ENCODE data around the gene DTWD1. TPM values are rescaled to one million over a fixed set of nuclear protein-coding genes. Genes with fewer than 3 reads are reported as not detected.

The DTWD1 gene
- total RNA-seq, 2 donors from 2014 or later = 39.6 to 40.4 TPM

DNA sequence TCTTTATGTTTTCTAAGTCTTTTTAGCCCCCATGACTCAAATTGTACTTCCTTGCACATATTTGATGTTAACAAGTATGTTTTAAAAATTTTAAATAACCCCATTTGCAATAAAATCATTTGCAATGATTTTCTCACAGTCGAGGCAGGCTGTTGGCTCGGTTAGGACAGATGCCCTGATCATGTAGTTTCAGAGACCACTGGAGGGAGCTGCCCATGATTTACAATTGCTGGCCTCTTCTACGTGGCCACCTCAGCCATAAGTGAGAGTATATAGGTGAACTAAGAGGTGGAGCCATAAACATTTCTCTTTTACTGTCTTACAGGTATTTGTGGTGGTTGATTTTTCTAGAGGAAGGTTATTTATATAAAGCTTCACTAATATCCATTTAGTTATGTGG lies 1.7 kb downstream of the DTWD1 start:
- Mint-ChIP-seq H3K27me3 (ENCODE audit: insufficient read depth) (no peaks in the 10 kb centered on the region), H3K36me3 (ENCODE audit: low read depth) (peaks cover 37% of the 10 kb centered on the region), H3K9me3 (peaks cover 19% of the 10 kb centered on the region), H3K4me3 (peak overlapping the region; percentile 90), H3K27ac (no peak overlapping the region), H3K4me1 (peaks cover 21% of the 10 kb centered on the region)
- Histone ChIP-seq H3K27me3 (ENCODE audit: control insufficient read depth, insufficient read depth, low read length, poor library complexity, severe bottlenecking) (no peaks in the 10 kb centered on the region), H3K36me3 (ENCODE audit: control insufficient read depth, insufficient read depth, low read length) (peaks cover 39% of the 10 kb centered on the region), H3K4me1 (ENCODE audit: control insufficient read depth, insufficient read depth, low read length) (no peaks in the 10 kb centered on the region), H3K9me3 (ENCODE audit: control insufficient read depth, low read length) (peaks cover 32% of the 10 kb centered on the region), H3K4me3 (ENCODE audit: low read length) (peak overlapping the region; percentile 97), H3K27ac (ENCODE audit: low read depth, low read length) (no peak overlapping the region), H3K9ac (ENCODE audit: extremely low read depth, low read length, poor library complexity, severe bottlenecking) (no peak overlapping the region)
- WGBS, 2 experiments (ENCODE audit: insufficient coverage in 1 of 2, insufficient read length in 1 of 2) = 89 to 100% methylated on average over 2 of the region's 3 CpGs
- TF ChIP-seq CTCF (conservative IDR thresholded peaks at IDR 0.05) = peak; percentile 64
- peak; percentile 64 for DNase-seq

GRCh38 chr15:49624056-49624455 lies 3.2 kb downstream of the DTWD1 start:
- no peak for DNase-seq
- no peak overlapping the region for H3K4me3 ChIP-seq (ENCODE audit: low read length)
- H3K27me3 ChIP-seq (ENCODE audit: control insufficient read depth, insufficient read depth, low read length, poor library complexity, severe bottlenecking) = no peaks in the 10 kb centered on the region
- peaks cover 44% of the 10 kb centered on the region for H3K36me3 ChIP-seq (ENCODE audit: control insufficient read depth, insufficient read depth, low read length)
- no peak overlapping the region for H3K27ac ChIP-seq (ENCODE audit: low read depth, low read length)
- TF ChIP-seq CTCF (conservative IDR thresholded peaks at IDR 0.05) = no peak
- H3K4me1 ChIP-seq (ENCODE audit: control insufficient read depth, insufficient read depth, low read length) = no peaks in the 10 kb centered on the region
- Mint-ChIP-seq H3K9me3 (peaks cover 19% of the 10 kb centered on the region), H3K27me3 (ENCODE audit: insufficient read depth) (no peaks in the 10 kb centered on the region), H3K27ac (no peak overlapping the region), H3K4me3 (no peak overlapping the region), H3K36me3 (ENCODE audit: low read depth) (peaks cover 40% of the 10 kb centered on the region), H3K4me1 (peaks cover 21% of the 10 kb centered on the region)
- 96% methylated on average over 2 of the region's 2 CpGs; no CpG with 5 or more reads in 1 of the 2 experiments for whole genome bisulfite sequencing, 2 experiments (ENCODE audit: insufficient coverage in 1 of 2, insufficient read length in 1 of 2)
- peaks cover 32% of the 10 kb centered on the region for H3K9me3 ChIP-seq (ENCODE audit: control insufficient read depth, low read length)
- H3K9ac ChIP-seq (ENCODE audit: extremely low read depth, low read length, poor library complexity, severe bottlenecking) = no peak overlapping the region

- no peak overlapping the region for H3K27ac Mint-ChIP-seq
- peaks cover 52% of the 10 kb centered on the region for H3K36me3 ChIP-seq (ENCODE audit: control insufficient read depth, insufficient read depth, low read length)
- no peak overlapping the region for H3K9ac ChIP-seq (ENCODE audit: extremely low read depth, low read length, poor library complexity, severe bottlenecking)
- no peaks in the 10 kb centered on the region for H3K27me3 Mint-ChIP-seq (ENCODE audit: insufficient read depth)
- H3K27ac ChIP-seq (ENCODE audit: low read depth, low read length) = no peak overlapping the region
- H3K27me3 ChIP-seq (ENCODE audit: control insufficient read depth, insufficient read depth, low read length, poor library complexity, severe bottlenecking) = no peaks in the 10 kb centered on the region
- H3K4me1 Mint-ChIP-seq = peaks cover 14% of the 10 kb centered on the region
- DNase-seq = no peak
- no peak overlapping the region for H3K4me3 Mint-ChIP-seq
- H3K4me1 ChIP-seq (ENCODE audit: control insufficient read depth, insufficient read depth, low read length) = no peaks in the 10 kb centered on the region
- peaks cover 19% of the 10 kb centered on the region for H3K9me3 Mint-ChIP-seq
- WGBS, 2 experiments (ENCODE audit: insufficient coverage in 1 of 2, insufficient read length in 1 of 2) = 90 to 97% methylated on average over 2 to 5 of the region's 5 CpGs
- peaks cover 32% of the 10 kb centered on the region for H3K9me3 ChIP-seq (ENCODE audit: control insufficient read depth, low read length)
- H3K4me3 ChIP-seq (ENCODE audit: low read length) = peak overlapping the region; percentile 31
- no peak for TF ChIP-seq CTCF (conservative IDR thresholded peaks at IDR 0.05)
- H3K36me3 Mint-ChIP-seq (ENCODE audit: low read depth) = peaks cover 52% of the 10 kb centered on the region
Measured at GRCh38 chr15:49625460-49626036, 4.7 kb downstream of the DTWD1 start.

All from endodermal cell (in vitro differentiated cells).